Testis (tissue), 2 donors: ENCODE measurements around the gene RAB12.

Experiments used
- CTCF ChIP-seq, 3 experiments: fragments of 450-650 bp in 2 of 3; fragments of 200-600 bp in 1 of 3; sonication (generic) in 1 of 3; IDR thresholded peaks; one replicate each; pipeline ENCODE4 v1.5.1; 2016 to 2019; ENCODE audit warnings: antibody characterized with exemption in 3 of 3, mild to moderate bottlenecking in 2 of 3, moderate library complexity in 1 of 3
- POLR2A ChIP-seq: fragments of 450-650 bp; IDR thresholded peaks from one replicate; pipeline ENCODE4 v1.6.1; 2017; ENCODE audit warnings: antibody characterized with exemption, mild to moderate bottlenecking, moderate library complexity

- TF ChIP-seq CTCF (IDR thresholded peaks at IDR 0.05) (peak; percentile 56 to 91 (median 73)), POLR2A (no peak)
Measured at GRCh38 chr18:8608795-8609658, at the start of gene RAB12.
